Liver (tissue), 9 donors: ENCODE measurements around the gene CLEC4E. TPM values are rescaled to one million over a fixed set of nuclear protein-coding genes. Genes with fewer than 3 reads are reported as not detected.

Experiments
- DNase-seq: peaks from one replicate; pipeline ENCODE4 v3.0.0-alpha.2; 2017; ENCODE audit warnings: low spot score
- H3K27ac ChIP-seq, 2 donors: one replicate each; pipeline ENCODE4 v1.7.0; 2013; ENCODE audit warnings: inconsistent platforms in 2 of 2, low read length in 2 of 2, control low read depth in 1 of 2, low read depth in 1 of 2, mild to moderate bottlenecking in 1 of 2
- H3K27me3 ChIP-seq, 4 donors: one replicate each; pipeline versions ENCODE4 v1.6.1 to v1.7.0; 2013; ENCODE audit warnings: low read length in 3 of 4, inconsistent platforms in 1 of 4, mild to moderate bottlenecking in 1 of 4, moderate library complexity in 1 of 4; ENCODE audit not compliant: control insufficient read depth in 4 of 4, insufficient read depth in 4 of 4
- H3K36me3 ChIP-seq, 4 donors: one replicate each; pipeline versions ENCODE4 v1.6.1 to v1.7.0; 2013; ENCODE audit warnings: low read length in 3 of 4, mild to moderate bottlenecking in 3 of 4, low read depth in 1 of 4, moderate library complexity in 1 of 4; ENCODE audit not compliant: control insufficient read depth in 4 of 4, insufficient read depth in 3 of 4
- H3K4me1 ChIP-seq, 4 donors: one replicate each; pipeline versions ENCODE4 v1.6.1 to v1.7.0; 2013; ENCODE audit warnings: low read length in 3 of 4, mild to moderate bottlenecking in 3 of 4, moderate library complexity in 1 of 4; ENCODE audit not compliant: control insufficient read depth in 4 of 4, insufficient read depth in 4 of 4
- H3K4me3 ChIP-seq, 3 donors: one replicate each; pipeline versions ENCODE4 v1.6.1 to v1.7.0; 2013; ENCODE audit warnings: low read length in 3 of 3, control low read depth in 1 of 3, low read depth in 1 of 3, mild to moderate bottlenecking in 1 of 3
- H3K9ac ChIP-seq, 2 donors: one replicate each; pipeline ENCODE4 v1.7.0; 2013; ENCODE audit warnings: low read length in 2 of 2, mild to moderate bottlenecking in 2 of 2, moderate library complexity in 2 of 2, control low read depth in 1 of 2, low read depth in 1 of 2
- H3K9me3 ChIP-seq, 4 donors: one replicate each; pipeline versions ENCODE4 v1.6.1 to v1.7.0; 2013; ENCODE audit warnings: low read length in 3 of 4; ENCODE audit not compliant: control insufficient read depth in 4 of 4
- CTCF ChIP-seq: fragments of 150-350 bp; IDR thresholded peaks from 2 replicates; pipeline ENCODE4 v1.5.1; 2017; ENCODE audit warnings: improper control_type of control experiment, low read depth, low read length; ENCODE audit not compliant: missing input control
- FOXA1 ChIP-seq: IDR thresholded peaks from 2 replicates; pipeline ENCODE4 v1.6.1; 2016; ENCODE audit warnings: antibody characterized with exemption
- FOXA2 ChIP-seq: IDR thresholded peaks from 2 replicates; pipeline ENCODE4 v1.6.1; 2016; ENCODE audit warnings: antibody characterized with exemption
- GABPA ChIP-seq, 2 donors: IDR thresholded peaks in 1 of 2; conservative IDR thresholded peaks in 1 of 2; 2 replicates each; pipeline ENCODE4 v1.6.1; 2016; ENCODE audit warnings: antibody characterized with exemption in 2 of 2, mild to moderate bottlenecking in 1 of 2, moderate library complexity in 1 of 2
- HNF4A ChIP-seq, 2 donors: conservative IDR thresholded peaks; 2 replicates each; pipeline ENCODE4 v1.6.1; 2016; ENCODE audit warnings: antibody characterized with exemption in 2 of 2, mild to moderate bottlenecking in 2 of 2
- JUND ChIP-seq, 2 donors: IDR thresholded peaks; 2 replicates each; pipeline ENCODE4 v1.6.1; 2016; ENCODE audit warnings: antibody characterized with exemption in 2 of 2
- MAX ChIP-seq: IDR thresholded peaks from 2 replicates; pipeline ENCODE4 v1.6.1; 2016; ENCODE audit warnings: antibody characterized with exemption
- NR2F2 ChIP-seq: IDR thresholded peaks from 2 replicates; pipeline ENCODE4 v1.6.1; 2016; ENCODE audit warnings: antibody characterized with exemption
- REST ChIP-seq: IDR thresholded peaks from 2 replicates; pipeline ENCODE4 v1.6.1; 2016; ENCODE audit warnings: antibody characterized with exemption, mild to moderate bottlenecking
- RXRA ChIP-seq, 2 donors: IDR thresholded peaks; 2 replicates each; pipeline ENCODE4 v1.6.1; 2017 to 2018; ENCODE audit warnings: antibody characterized with exemption in 2 of 2, mild to moderate bottlenecking in 1 of 2
- SP1 ChIP-seq: IDR thresholded peaks from 2 replicates; pipeline ENCODE4 v1.6.1; 2018; ENCODE audit warnings: antibody characterized with exemption, mild to moderate bottlenecking
- TAF1 ChIP-seq: conservative IDR thresholded peaks from 2 replicates; pipeline ENCODE4 v1.6.1; 2016; ENCODE audit warnings: antibody characterized with exemption, mild to moderate bottlenecking
- YY1 ChIP-seq: IDR thresholded peaks from 2 replicates; pipeline ENCODE4 v1.6.1; 2016; ENCODE audit warnings: antibody characterized with exemption, mild to moderate bottlenecking
- ZBTB33 ChIP-seq: IDR thresholded peaks from 2 replicates; pipeline ENCODE4 v1.6.1; 2016; ENCODE audit warnings: antibody characterized with exemption
- WGBS: extraction: QIAGEN DNeasy Blood & Tissue Kit; methylation state at CpG from one replicate; pipeline ENCODE4 v1.1.7; 2013; 5-methylcytosine and 5-hydroxymethylcytosine counted together
- polyA plus RNA-seq, 2 donors: library from polyadenylated mRNA; stranded (reverse) in 1 of 2; unstranded in 1 of 2; fragments of 200-250 nt in 1 of 2; fragments of >200 nt in 1 of 2; fragmentation: Nextera tagmentation in 1 of 2; extraction: Ambion mirVana in 1 of 2; gene quantifications; one replicate each; pipeline versions ENCODE4 v1.2.1 to v1.2.3, GENCODE V29; 2013 to 2015
- total RNA-seq, 2 donors: library from RNA; depleted of rRNA; stranded (reverse); fragments of >200 nt; gene quantifications; one replicate each; pipeline ENCODE4 v1.2.3, GENCODE V29; 2014
- donor health status: healthy.
- donor health status: healthy.
- donor health status: healthy.
- donor health status: healthy.
- donor health status: healthy.

The CLEC4E gene
- total and polyA plus RNA-seq, 4 donors = 0.05 to 2.9 (median 1.7) TPM

- DNase-seq = no peak
- H3K4me3 ChIP-seq = no peak overlapping the region
- H3K27ac ChIP-seq = no peak overlapping the region
- peaks cover 0 to 8% (median 0%) of the 10 kb centered on the region in 4 donors for H3K27me3 ChIP-seq
- 74% methylated on average over 7 of the region's 7 CpGs for WGBS
- H3K36me3 ChIP-seq = no peaks in the 10 kb centered on the region
- H3K9ac ChIP-seq = no peak overlapping the region
- H3K4me1 ChIP-seq = no peaks in the 10 kb centered on the region
- H3K9me3 ChIP-seq = no peaks in the 10 kb centered on the region
- TF ChIP-seq HNF4A (conservative IDR thresholded peaks at IDR 0.05) (no peak), MAX (no peak), TAF1 (no peak), JUND (IDR thresholded peaks at IDR 0.05) (no peak), FOXA1 (no peak), ZBTB33 (no peak), YY1 (no peak)
Measured at GRCh38 chr12:8532045-8532444, 8.7 kb downstream of the CLEC4E start.

GRCh38 chr12:8527250-8528130 is 13.2 kb downstream of the CLEC4E start:
- peaks cover 0 to 10% (median 0%) of the 10 kb centered on the region in 4 donors for H3K9me3 ChIP-seq
- no peak overlapping the region for H3K4me3 ChIP-seq
- 63% methylated on average over 30 of the region's 30 CpGs for WGBS
- H3K9ac ChIP-seq = no peak overlapping the region
- peaks cover 0 to 5% (median 0%) of the 10 kb centered on the region in 4 donors for H3K27me3 ChIP-seq
- no peak overlapping the region for H3K27ac ChIP-seq
- no peaks in the 10 kb centered on the region for H3K36me3 ChIP-seq
- TF ChIP-seq CTCF = no peak
- no peak for TF ChIP-seq GABPA (IDR thresholded peaks at IDR 0.05 in 1 of 2, conservative IDR thresholded peaks at IDR 0.05 in 1 of 2)
- TF ChIP-seq FOXA2 = no peak
- no peak for TF ChIP-seq SP1
- TF ChIP-seq ZBTB33 = no peak
- no peak for TF ChIP-seq JUND (IDR thresholded peaks at IDR 0.05)
- TF ChIP-seq HNF4A (conservative IDR thresholded peaks at IDR 0.05) = no peak
- TF ChIP-seq REST = no peak
- TF ChIP-seq NR2F2 = no peak
- TF ChIP-seq RXRA (IDR thresholded peaks at IDR 0.05) = no peak
- no peaks in the 10 kb centered on the region for H3K4me1 ChIP-seq
- DNase-seq = no peak
